Measurements from ENCODE around the gene STAC3. TPM values are rescaled to one million over a fixed set of nuclear protein-coding genes. Genes with fewer than 3 reads are reported as not detected.

STAC3 gene
- total RNA-seq, 1 donor from 2014 or later, result 5.5 TPM

DNA sequence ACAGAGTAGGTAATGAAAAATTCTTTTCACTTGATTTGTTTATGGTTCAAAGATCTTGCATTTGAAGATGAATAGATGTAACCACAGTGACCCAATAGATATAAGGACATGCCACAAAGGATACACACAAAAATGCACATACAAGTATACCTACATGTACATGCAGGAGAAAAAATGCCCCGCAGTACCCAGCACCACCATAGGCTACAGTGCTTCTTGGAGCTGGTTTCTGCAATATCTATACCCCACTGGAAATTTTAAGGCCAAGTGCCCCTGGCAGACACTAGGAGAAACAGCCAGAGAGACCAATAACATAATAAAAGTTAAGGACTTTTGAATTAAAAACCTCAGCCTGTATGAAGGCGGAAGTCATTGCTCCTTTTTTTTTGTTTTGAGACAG lies 12.1 kb upstream of the STAC3 start:
- no peak overlapping the region for H3K4me3 Mint-ChIP-seq
- H3K36me3 Mint-ChIP-seq (ENCODE audit: low read depth), result peaks cover 42% of the 10 kb centered on the region
- H3K27ac Mint-ChIP-seq, result no peak overlapping the region
- intact Hi-C loops (cut with micrococcal nuclease), result loop anchor here (1.0 kb wide), 1 partner anchor 190 kb away; no protein-coding TSS in a partner anchor
- DNase-seq, result no peak
- no peaks in the 10 kb centered on the region for H3K9me3 Mint-ChIP-seq
- H3K27me3 Mint-ChIP-seq, result no peaks in the 10 kb centered on the region
- peaks cover 5% of the 10 kb centered on the region for H3K4me1 Mint-ChIP-seq

DNA sequence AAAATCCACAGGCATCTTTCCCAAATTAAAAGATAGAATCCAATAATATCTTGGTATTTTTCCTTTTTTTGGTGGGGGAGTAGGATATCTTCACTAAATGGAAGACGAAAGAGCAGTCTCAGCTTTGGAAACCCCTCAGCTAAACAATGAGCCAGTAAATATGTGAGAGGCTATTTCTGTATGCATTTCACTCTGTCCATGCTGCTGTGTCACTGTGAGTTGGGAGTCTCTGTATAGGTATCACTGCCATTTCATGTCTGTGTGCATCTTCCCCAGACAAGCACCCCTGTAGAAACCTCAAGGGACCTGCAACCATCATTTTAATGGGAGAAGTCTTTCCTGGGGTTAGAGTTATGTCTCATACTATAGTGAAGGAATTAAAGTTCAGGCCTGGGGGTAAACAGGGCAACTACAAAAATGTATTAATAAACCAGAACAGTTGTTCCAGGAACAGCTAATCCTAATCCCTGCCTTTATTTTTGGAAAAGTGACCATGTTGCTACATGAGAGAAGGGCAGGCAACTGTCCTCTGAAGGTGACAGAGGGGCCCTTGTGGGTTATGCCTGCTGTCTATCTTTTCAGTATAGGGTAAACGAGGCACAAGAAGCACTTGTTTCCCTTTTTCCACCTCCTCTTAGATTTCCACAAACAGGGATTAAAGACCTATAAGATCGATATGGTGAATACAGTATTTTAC lies 11.3 kb upstream of the STAC3 start:
- Mint-ChIP-seq H3K4me3 (no peak overlapping the region), H3K36me3 (ENCODE audit: low read depth) (peaks cover 39% of the 10 kb centered on the region), H3K4me1 (peaks cover 5% of the 10 kb centered on the region), H3K27ac (no peak overlapping the region), H3K27me3 (no peaks in the 10 kb centered on the region), H3K9me3 (no peaks in the 10 kb centered on the region)
- intact Hi-C loops (cut with micrococcal nuclease), result no loop called here
- DNase-seq, result no peak

DNA sequence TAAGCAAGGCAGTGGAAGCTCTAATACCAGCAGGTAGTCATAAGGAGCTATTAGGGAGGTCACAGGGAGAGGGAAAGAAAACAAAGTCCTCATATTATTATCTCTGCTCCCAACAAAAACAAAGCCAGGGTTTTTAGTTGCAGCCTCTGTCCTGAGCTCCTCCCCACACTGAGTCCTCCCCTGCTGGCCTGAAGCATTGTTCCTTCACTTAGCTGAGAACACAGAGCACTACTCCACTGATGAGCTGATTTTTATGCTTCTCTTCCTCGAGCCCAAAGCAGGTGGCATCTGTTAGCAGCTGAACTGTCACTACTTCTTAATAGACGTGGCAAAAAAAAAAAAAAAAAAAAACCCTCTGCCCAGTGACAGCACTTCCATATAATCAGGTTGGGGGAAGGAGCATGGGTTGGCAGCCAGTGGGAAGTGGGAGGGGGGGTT lies 10.5 kb upstream of the STAC3 start:
- Mint-ChIP-seq H3K36me3 (ENCODE audit: low read depth) (peaks cover 38% of the 10 kb centered on the region), H3K9me3 (no peaks in the 10 kb centered on the region), H3K4me1 (peaks cover 5% of the 10 kb centered on the region), H3K27me3 (no peaks in the 10 kb centered on the region), H3K4me3 (no peak overlapping the region), H3K27ac (no peak overlapping the region)
- intact Hi-C loops (cut with micrococcal nuclease), result no loop called here
- DNase-seq, result no peak

DNA sequence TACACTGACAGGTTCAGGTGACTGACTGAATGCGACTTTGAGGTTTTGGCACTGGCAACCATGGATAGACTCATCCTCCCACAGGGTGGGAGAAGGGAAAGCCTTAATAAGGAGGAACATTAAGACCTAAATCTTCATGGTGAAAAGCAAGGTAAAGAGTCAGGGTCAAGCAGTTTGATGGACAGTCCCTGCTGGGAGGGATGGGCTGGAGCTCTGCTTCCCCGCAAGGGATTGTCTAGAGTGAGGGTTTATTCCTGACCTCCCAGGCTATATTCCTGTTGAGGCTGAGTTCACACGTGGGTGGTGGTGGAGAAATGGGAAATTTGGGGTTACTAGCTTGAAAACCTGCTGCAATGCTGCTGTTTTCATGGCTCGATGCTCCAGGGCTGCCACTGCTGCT lies 9.4 kb upstream of the STAC3 start:
- Mint-ChIP-seq H3K9me3 (no peaks in the 10 kb centered on the region), H3K27me3 (no peaks in the 10 kb centered on the region), H3K4me1 (peaks cover 5% of the 10 kb centered on the region), H3K27ac (no peak overlapping the region), H3K36me3 (ENCODE audit: low read depth) (peaks cover 42% of the 10 kb centered on the region), H3K4me3 (no peak overlapping the region)
- no peak for DNase-seq
- intact Hi-C loops (cut with micrococcal nuclease), result no loop called here

DNA sequence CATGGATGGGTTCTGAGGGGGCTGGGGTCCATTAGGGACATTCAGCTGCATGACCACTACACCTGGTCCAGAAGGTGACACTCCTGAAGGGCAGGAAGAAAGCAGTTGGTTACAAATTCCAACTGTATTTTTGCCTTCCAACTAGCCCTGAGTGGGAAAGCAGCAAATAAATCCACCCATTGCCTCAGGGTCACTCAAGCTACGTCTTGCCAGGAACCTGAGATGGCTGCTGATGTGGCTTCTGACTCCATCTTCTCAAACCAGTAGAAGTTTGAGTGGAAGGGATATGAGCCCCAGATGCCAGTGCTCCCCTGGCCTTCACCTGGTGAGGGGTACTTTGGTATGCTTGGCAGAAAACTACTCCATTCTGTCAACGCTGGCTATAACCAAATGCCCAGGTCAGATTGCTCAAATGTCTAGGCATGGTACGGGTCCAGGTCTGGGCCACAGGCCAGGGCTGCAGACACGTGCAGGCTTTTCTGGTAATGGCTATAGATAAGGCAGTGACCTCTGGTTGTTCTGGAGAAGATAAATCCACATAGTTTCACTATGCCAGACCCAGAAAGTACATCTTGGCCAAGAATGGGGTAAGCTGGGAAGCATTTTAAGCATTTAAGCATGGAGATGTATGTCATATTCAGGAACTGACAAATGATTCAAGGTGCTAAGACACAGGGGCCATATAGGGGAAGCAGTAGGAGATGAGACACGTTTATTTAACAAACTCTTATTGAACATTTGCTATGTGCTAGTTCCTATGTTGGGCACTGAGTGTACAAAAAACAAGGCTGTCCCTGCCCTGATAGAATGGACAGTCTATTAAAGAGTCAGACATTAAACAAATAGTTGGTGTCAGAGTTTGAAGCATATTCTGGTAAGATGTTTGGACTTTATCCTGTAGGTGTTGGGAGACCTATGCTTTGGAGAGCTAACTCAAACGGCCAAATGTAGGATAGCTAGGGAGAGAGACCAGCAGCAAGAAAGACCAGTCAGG lies 8.3 kb upstream of the STAC3 start:
- Mint-ChIP-seq H3K4me3 (no peak overlapping the region), H3K36me3 (ENCODE audit: low read depth) (peaks cover 37% of the 10 kb centered on the region), H3K4me1 (peaks cover 5% of the 10 kb centered on the region), H3K9me3 (no peaks in the 10 kb centered on the region), H3K27me3 (no peaks in the 10 kb centered on the region), H3K27ac (no peak overlapping the region)
- no peak for DNase-seq
- intact Hi-C loops (cut with micrococcal nuclease), result no loop called here

DNA sequence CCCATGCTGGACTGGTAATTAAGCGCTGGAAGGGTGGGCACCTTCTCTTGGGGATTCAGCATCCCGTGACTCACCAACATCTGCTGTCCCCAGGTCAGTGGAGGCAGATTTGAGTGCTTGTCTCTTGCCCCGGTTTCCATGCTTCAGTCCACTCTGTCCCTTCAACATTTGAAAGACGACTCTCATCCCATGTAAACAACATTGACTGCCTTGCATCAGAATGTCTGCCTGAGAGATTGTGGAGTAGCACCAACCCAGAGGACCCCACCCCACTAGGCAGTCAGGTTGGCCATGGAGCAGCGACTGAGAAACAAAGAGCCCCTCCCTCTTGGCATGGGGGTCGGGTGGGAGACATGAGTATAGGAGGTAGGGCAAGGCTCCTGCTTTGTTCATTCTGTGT lies 4.9 kb upstream of the STAC3 start:
- intact Hi-C loops (cut with micrococcal nuclease), result no loop called here
- Mint-ChIP-seq H3K27ac (no peak overlapping the region), H3K36me3 (ENCODE audit: low read depth) (peaks cover 27% of the 10 kb centered on the region), H3K4me3 (no peak overlapping the region), H3K4me1 (no peaks in the 10 kb centered on the region), H3K27me3 (no peaks in the 10 kb centered on the region), H3K9me3 (no peaks in the 10 kb centered on the region)
- DNase-seq, result no peak

DNA sequence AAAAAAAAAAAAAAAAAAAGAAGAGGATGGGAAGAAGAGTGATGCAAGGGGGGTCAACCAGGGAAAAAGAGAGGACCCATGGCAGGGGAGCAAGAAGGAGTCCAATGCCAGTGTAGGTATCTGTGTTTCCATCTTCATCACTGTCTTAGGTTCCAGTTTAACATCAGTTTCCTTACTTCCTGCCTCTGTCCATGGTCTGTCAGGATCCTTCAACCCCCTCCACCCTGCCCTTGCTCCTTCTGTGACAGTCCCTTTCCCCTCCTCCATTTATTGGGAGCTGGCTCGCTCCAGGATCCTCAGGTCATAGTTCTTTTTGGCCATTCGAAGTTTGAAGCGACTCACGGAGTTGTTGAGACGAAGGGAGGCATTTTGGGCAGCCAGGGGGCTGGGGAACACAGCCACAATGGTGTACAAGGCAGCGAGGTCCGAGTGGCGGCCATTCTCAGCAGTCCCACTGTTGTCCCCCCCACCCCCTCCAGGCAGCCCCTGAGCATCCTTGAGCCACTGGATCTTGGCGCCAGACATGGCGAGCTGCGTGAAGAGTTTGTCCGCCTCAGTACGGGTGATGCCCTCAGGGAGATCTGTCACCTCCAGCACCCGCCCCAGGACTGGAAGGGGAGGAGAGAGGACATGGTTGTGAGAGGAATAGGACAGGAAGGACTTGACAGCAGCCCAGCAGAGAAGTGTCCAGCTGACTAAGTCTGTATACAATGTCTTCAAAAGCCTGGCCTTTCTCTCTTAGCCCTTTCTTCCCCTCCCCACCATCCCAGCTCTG lies 3.7 kb upstream of the STAC3 start:
- intact Hi-C loops (cut with micrococcal nuclease), result no loop called here
- no peak for DNase-seq
- H3K27me3 Mint-ChIP-seq, result no peaks in the 10 kb centered on the region
- H3K4me1 Mint-ChIP-seq, result no peaks in the 10 kb centered on the region
- H3K36me3 Mint-ChIP-seq (ENCODE audit: low read depth), result peaks cover 22% of the 10 kb centered on the region
- H3K9me3 Mint-ChIP-seq, result no peaks in the 10 kb centered on the region
- H3K27ac Mint-ChIP-seq, result no peak overlapping the region
- H3K4me3 Mint-ChIP-seq, result no peak overlapping the region

DNA sequence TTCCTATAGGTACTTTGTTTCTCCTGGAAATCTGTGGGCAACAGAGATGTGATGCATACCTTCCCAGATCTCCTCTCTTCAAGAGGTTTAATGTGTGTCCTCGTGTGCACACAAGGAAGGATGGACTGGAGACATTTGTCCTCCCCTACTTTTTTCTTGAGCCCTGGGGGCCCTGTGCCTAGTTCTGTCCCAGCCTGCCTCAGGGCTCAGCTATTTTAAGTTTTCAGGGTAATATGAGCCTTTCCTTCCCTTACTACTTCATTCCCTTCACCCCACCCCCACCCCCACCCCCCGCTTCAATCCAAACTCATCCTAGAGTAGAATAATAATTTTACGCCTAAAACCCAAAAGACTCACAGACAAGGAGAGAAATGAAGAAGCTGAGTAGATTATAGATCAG lies 446 bp downstream of the STAC3 start:
- DNase-seq, result no peak
- Mint-ChIP-seq H3K4me3 (no peak overlapping the region), H3K27ac (no peak overlapping the region), H3K9me3 (no peaks in the 10 kb centered on the region), H3K36me3 (ENCODE audit: low read depth) (peaks cover 5% of the 10 kb centered on the region), H3K4me1 (peaks cover 4% of the 10 kb centered on the region), H3K27me3 (no peaks in the 10 kb centered on the region)
- intact Hi-C loops (cut with micrococcal nuclease), result no loop called here

DNA sequence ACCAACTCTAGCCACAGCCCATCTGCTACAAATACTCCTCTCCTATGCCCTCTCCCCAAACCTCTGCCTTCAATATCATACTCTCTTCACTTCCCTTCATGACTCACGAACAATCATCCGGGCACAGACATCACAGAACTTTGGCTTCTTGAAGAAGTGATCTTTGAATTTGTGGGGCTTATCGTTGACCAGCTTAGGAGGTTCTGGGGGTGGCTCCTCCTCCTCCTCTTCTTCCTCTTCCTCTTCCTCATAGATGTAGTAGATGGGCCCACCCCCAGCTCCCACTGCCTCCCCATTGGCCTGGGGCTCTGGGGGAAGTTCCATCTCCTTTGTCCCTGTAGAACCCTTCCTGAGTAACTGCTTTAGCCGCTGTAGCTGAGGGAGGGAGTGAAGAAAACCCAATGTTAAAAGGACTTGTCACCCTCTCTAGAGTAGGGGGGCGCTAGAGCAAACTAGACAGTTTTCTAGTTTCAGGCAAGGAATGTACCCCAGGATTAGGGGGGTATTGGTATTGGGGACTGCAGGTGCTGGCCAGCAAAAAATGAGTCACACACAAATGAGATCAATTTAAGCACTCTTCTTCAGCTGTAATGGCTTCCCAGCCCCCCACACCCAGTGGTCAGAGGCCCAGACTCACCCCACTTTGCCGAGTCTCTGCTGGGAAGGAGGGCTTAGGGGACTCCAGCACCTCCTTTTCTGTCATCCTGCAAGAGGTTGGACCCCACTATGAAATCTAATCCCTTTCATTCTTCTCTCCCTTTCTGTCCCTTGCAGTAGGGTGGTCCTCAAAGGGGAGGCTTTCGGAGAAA lies 1.8 kb downstream of the STAC3 start:
- Mint-ChIP-seq H3K9me3 (no peaks in the 10 kb centered on the region), H3K27ac (peak overlapping the region; percentile 22), H3K36me3 (ENCODE audit: low read depth) (peaks cover 3% of the 10 kb centered on the region), H3K27me3 (no peaks in the 10 kb centered on the region), H3K4me3 (peak overlapping the region; percentile 20), H3K4me1 (peaks cover 6% of the 10 kb centered on the region)
- DNase-seq, result no peak
- intact Hi-C loops (cut with micrococcal nuclease), result loop anchor here (10.0 kb wide), 1 partner anchor 614 kb away; the partner anchor contains the start of gene BAZ2A

DNA sequence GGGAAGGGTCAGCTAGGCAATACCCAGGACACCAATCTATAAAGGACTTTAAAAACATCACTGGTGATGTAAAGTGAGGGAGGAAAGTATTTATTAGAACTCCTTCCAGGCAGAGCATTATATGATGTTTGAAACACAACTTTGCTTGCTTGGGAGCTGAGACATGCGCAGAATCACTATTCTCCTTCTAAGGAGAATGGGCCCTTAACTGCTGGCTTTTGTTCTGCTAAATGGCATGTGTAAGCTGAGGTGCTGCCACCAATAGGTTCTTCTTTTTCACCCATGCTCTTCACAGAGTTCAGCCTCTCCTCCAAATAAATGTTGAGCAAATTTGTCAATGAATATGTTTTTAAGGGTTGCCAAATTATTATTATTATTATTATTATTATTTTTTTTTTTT lies 3.9 kb downstream of the STAC3 start:
- Mint-ChIP-seq H3K4me1 (peaks cover 18% of the 10 kb centered on the region), H3K27me3 (peaks cover 5% of the 10 kb centered on the region), H3K4me3 (no peak overlapping the region), H3K9me3 (no peaks in the 10 kb centered on the region), H3K27ac (no peak overlapping the region), H3K36me3 (ENCODE audit: low read depth) (peaks cover 3% of the 10 kb centered on the region)
- intact Hi-C loops (cut with micrococcal nuclease), result loop anchor here (10.0 kb wide), 1 partner anchor 612 kb away; the partner anchor contains the start of gene BAZ2A
- DNase-seq, result no peak

DNA sequence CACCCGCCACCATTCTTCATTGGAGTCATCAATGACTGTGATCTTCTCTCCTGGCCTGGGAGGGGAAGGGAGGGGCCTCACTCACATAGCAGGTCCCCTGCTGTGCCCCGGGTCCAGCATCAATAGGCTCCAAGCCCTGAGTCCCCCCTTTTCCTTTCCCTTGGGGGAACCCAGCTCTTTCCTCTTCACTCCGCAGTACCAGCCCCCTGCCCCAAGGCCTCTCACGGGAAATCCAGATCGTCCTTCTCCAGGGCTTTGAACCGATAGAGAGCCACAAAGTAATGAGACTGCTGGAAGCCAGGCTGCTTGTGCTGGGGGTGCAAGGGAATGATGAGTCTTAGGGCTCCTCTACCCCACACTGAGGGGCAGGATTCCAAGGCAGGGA lies 6.7 kb downstream of the STAC3 start:
- DNase-seq, result no peak
- intact Hi-C loops (cut with micrococcal nuclease), result loop anchor here (10.0 kb wide), 1 partner anchor 610 kb away; the partner anchor contains the start of gene BAZ2A
- H3K9me3 Mint-ChIP-seq, result no peaks in the 10 kb centered on the region
- H3K36me3 Mint-ChIP-seq (ENCODE audit: low read depth), result peaks cover 3% of the 10 kb centered on the region
- H3K4me1 Mint-ChIP-seq, result peaks cover 37% of the 10 kb centered on the region
- H3K4me3 Mint-ChIP-seq, result peak overlapping the region; percentile 81
- H3K27me3 Mint-ChIP-seq, result peaks cover 23% of the 10 kb centered on the region
- H3K27ac Mint-ChIP-seq, result peak overlapping the region; percentile 40

DNA sequence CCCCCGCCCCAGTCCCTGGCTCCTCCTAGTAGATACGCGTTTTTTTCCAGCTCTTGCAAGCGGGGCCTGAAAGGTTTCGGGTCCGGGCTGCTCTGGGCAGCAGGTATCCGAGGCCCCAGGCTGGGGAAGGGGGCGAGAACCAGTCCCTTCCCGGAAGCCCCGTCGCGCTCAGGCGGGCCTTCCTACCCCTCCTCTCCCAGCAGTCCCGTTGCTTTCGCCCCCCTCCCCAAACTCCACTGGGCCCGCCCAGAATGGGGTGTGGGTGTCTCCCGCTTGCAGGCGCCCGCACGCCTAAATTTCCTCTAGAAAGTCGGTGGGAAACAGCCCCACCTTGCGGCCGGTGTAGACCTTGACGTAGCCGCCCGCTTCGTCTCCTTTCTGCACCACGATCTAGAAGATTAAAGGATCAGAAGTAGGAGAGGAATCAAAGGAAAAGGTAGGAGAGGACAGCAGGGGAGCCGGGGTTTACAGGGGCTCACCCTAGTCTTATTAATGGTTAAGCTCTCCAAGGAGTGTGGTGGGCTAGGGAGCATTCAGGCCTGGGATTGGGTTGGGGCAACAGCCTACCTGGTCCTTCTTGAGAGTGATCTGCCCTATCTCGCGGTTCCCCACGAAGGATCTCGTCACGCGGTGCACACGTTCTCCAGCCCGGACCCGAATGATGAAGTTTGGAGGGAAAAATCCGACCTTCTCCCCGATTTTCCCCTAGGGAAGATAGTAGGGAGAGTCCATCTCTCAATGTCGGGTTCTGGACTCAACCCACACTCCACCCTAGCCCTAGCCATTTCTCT lies 7.3 kb downstream of the STAC3 start:
- peak; percentile 95 for DNase-seq
- Mint-ChIP-seq H3K27me3 (peaks cover 26% of the 10 kb centered on the region), H3K36me3 (ENCODE audit: low read depth) (peaks cover 3% of the 10 kb centered on the region), H3K27ac (peak overlapping the region; percentile 40), H3K9me3 (no peaks in the 10 kb centered on the region), H3K4me1 (peaks cover 37% of the 10 kb centered on the region), H3K4me3 (peak overlapping the region; percentile 81)
- intact Hi-C loops (cut with micrococcal nuclease), result loop anchor here (1.0 to 10.0 kb wide), 2 partner anchors 29 to 609 kb away; partner anchors contain the start of gene BAZ2A
